AG09319 (cell line): Measurements from ENCODE around the gene SLC7A10.

Experiments
- DNase-seq: peaks from one replicate; pipeline ENCODE4 v3.0.0-alpha.2; 2010; ENCODE audit warnings: low read depth; ENCODE audit errors: extremely low read depth
- TF ChIP-seq, protein P1 (sequence below): IDR thresholded peaks from 2 replicates; pipeline ENCODE4 v1.5.1; 2011; ENCODE audit warnings: low read depth, mild to moderate bottlenecking, inconsistent platforms, low read length, moderate library complexity

The SLC7A10 gene

DNA sequence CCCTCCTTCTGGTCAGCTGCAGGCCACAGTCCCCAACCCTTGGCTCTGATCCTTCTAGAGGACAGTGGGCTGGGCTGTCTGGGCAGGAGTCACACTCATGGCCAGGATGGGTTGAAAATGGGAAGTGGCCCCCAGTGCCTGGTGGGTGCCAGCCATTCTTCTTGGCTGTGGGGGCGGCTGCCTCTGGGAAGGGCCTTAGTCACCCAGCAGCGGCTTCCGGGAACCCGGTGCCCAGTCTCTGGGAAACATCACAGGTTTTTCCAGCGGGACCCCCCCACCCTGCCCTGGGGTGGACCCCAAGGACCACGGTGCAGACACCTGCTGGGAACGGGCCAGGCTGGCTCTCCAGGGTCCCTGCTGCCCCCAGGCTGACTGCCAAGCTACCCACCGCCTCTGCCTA, 27.3 kb upstream of the SLC7A10 start:
- TF ChIP-seq, protein P1, sequence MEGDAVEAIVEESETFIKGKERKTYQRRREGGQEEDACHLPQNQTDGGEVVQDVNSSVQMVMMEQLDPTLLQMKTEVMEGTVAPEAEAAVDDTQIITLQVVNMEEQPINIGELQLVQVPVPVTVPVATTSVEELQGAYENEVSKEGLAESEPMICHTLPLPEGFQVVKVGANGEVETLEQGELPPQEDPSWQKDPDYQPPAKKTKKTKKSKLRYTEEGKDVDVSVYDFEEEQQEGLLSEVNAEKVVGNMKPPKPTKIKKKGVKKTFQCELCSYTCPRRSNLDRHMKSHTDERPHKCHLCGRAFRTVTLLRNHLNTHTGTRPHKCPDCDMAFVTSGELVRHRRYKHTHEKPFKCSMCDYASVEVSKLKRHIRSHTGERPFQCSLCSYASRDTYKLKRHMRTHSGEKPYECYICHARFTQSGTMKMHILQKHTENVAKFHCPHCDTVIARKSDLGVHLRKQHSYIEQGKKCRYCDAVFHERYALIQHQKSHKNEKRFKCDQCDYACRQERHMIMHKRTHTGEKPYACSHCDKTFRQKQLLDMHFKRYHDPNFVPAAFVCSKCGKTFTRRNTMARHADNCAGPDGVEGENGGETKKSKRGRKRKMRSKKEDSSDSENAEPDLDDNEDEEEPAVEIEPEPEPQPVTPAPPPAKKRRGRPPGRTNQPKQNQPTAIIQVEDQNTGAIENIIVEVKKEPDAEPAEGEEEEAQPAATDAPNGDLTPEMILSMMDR: no peak
- no peak for DNase-seq

- TF ChIP-seq, protein P1: no peak
- DNase-seq: no peak
Observed at GRCh38 chr19:33252418-33252962, 26.8 kb upstream of the SLC7A10 start.

DNA sequence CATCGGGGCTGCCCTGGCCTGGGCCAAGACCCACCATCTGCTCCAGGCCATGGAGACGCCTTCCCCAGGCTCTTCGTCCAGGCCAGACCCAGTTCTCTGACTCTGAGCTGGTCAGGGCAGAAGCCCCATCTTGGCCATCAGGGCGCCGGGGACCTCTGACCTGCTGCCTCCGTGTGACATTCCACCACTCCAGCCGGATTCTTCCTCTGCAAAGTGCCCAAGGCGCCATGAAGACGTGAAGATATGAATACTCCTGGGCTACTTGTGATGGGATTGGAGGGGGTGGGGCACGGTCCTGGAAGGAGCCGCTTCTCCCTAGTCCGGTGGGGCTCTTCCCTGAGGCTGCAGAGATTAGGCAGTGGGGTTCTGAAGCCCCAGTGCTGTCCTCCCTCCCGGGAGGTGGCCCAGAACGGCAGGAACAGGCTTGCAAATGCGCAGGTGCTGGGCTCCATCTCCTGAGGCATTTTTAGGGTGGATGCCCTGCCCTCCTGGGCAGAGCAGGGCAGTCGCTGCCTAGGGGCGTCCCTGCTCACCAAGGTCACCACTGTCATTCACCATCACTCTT, 26.0 kb upstream of the SLC7A10 start:
- DNase-seq: no peak
- TF ChIP-seq, protein P1: no peak

- no peak for DNase-seq
- TF ChIP-seq, protein P1: no peak
Observed at GRCh38 chr19:33251076-33251475, 25.4 kb upstream of the SLC7A10 start.

- no peak for DNase-seq
Observed at GRCh38 chr19:33250500-33250899, 24.9 kb upstream of the SLC7A10 start.

GRCh38 chr19:33249740-33250366, 24.2 kb upstream of the SLC7A10 start:
- TF ChIP-seq, protein P1: no peak
- DNase-seq: no peak

More at GRCh38 chr19:33250500-33250899, 24.9 kb upstream of the SLC7A10 start:
- TF ChIP-seq, protein P1: no peak

GRCh38 chr19:33248954-33249613, 23.4 kb upstream of the SLC7A10 start:
- DNase-seq: no peak
- TF ChIP-seq, protein P1: no peak
